ENCODE results near the gene THBS4. TPM values are rescaled to one million over a fixed set of nuclear protein-coding genes. Genes with fewer than 3 reads are reported as not detected.

THBS4 gene
- total and polyA plus RNA-seq, 4 donors, result 0.08 to 0.28 (median 0.20) TPM

- no peaks in the 10 kb centered on the region for H3K36me3 ChIP-seq (ENCODE audit: control insufficient read depth in 4 of 4, insufficient read depth in 3 of 4, low read depth in 1 of 4, low read length in 3 of 4)
- H3K4me1 ChIP-seq (ENCODE audit: control insufficient read depth in 4 of 4, insufficient read depth in 4 of 4, low read length in 3 of 4), result no peaks in the 10 kb centered on the region
- H3K27ac ChIP-seq (ENCODE audit: low read depth in 1 of 2, low read length in 2 of 2), result no peak overlapping the region
- H3K27me3 ChIP-seq (ENCODE audit: control insufficient read depth in 4 of 4, insufficient read depth in 4 of 4, low read length in 3 of 4), result no peaks in the 10 kb centered on the region
- DNase-seq (ENCODE audit: low spot score), result no peak
- WGBS, result 76% methylated on average over 11 of the region's 11 CpGs
- no peak overlapping the region for H3K4me3 ChIP-seq (ENCODE audit: low read depth in 1 of 3, low read length in 3 of 3)
- H3K9me3 ChIP-seq (ENCODE audit: control insufficient read depth in 4 of 4, low read length in 3 of 4), result no peaks in the 10 kb centered on the region
- no peak overlapping the region for H3K9ac ChIP-seq (ENCODE audit: low read depth in 1 of 2, low read length in 2 of 2)
- TF ChIP-seq RAD21 (IDR thresholded peaks at IDR 0.05), result no peak
- no peak for TF ChIP-seq HNF4A (conservative IDR thresholded peaks at IDR 0.05)
- no peak for TF ChIP-seq REST (IDR thresholded peaks at IDR 0.05)
- no peak for TF ChIP-seq ZBTB33 (IDR thresholded peaks at IDR 0.05)
- TF ChIP-seq NR2F2 (IDR thresholded peaks at IDR 0.05), result no peak
- TF ChIP-seq HNF4G (IDR thresholded peaks at IDR 0.05), result no peak
- no peak for TF ChIP-seq FOXA1 (IDR thresholded peaks at IDR 0.05)
- TF ChIP-seq RXRA (IDR thresholded peaks at IDR 0.05), result no peak
- TF ChIP-seq JUND (IDR thresholded peaks at IDR 0.05), result no peak
- TF ChIP-seq MAX (IDR thresholded peaks at IDR 0.05), result no peak
- no peak for TF ChIP-seq EGR1 (IDR thresholded peaks at IDR 0.05; ENCODE audit: low read depth in 2 of 2)
- no peak for TF ChIP-seq FOXA2 (IDR thresholded peaks at IDR 0.05)
- TF ChIP-seq CTCF (IDR thresholded peaks at IDR 0.05; ENCODE audit: low read depth, low read length, missing input control), result no peak
- no peak for TF ChIP-seq SP1 (IDR thresholded peaks at IDR 0.05)
- TF ChIP-seq ATF3 (IDR thresholded peaks at IDR 0.05), result no peak
- TF ChIP-seq YY1 (IDR thresholded peaks at IDR 0.05), result no peak
Observed at GRCh38 chr5:80055491-80056170, 20.5 kb downstream of the THBS4 start.

- WGBS, result 96% methylated on average over 2 of the region's 2 CpGs
- Histone ChIP-seq H3K36me3 (ENCODE audit: control insufficient read depth in 4 of 4, insufficient read depth in 3 of 4, low read depth in 1 of 4, low read length in 3 of 4) (no peaks in the 10 kb centered on the region), H3K27me3 (ENCODE audit: control insufficient read depth in 4 of 4, insufficient read depth in 4 of 4, low read length in 3 of 4) (no peaks in the 10 kb centered on the region), H3K9ac (ENCODE audit: low read depth in 1 of 2, low read length in 2 of 2) (no peak overlapping the region), H3K9me3 (ENCODE audit: control insufficient read depth in 4 of 4, low read length in 3 of 4) (no peaks in the 10 kb centered on the region), H3K27ac (ENCODE audit: low read depth in 1 of 2, low read length in 2 of 2) (no peak overlapping the region), H3K4me1 (ENCODE audit: control insufficient read depth in 4 of 4, insufficient read depth in 4 of 4, low read length in 3 of 4) (no peaks in the 10 kb centered on the region), H3K4me3 (ENCODE audit: low read depth in 1 of 3, low read length in 3 of 3) (no peak overlapping the region)
- DNase-seq (ENCODE audit: low spot score), result no peak
- TF ChIP-seq JUND (IDR thresholded peaks at IDR 0.05), result no peak
- TF ChIP-seq SP1 (IDR thresholded peaks at IDR 0.05), result no peak
- no peak for TF ChIP-seq RXRA (IDR thresholded peaks at IDR 0.05)
- no peak for TF ChIP-seq FOXA2 (IDR thresholded peaks at IDR 0.05)
- no peak for TF ChIP-seq YY1 (IDR thresholded peaks at IDR 0.05)
- TF ChIP-seq EGR1 (IDR thresholded peaks at IDR 0.05; ENCODE audit: low read depth in 2 of 2), result no peak
Observed at GRCh38 chr5:80057099-80057498, 22.0 kb downstream of the THBS4 start.
